Measurements from ENCODE around the gene USH2A. TPM values are rescaled to one million over a fixed set of nuclear protein-coding genes. Genes with fewer than 3 reads are reported as not detected.

USH2A gene
- total RNA-seq, 1 donor from 2014 or later, result not detected

DNA sequence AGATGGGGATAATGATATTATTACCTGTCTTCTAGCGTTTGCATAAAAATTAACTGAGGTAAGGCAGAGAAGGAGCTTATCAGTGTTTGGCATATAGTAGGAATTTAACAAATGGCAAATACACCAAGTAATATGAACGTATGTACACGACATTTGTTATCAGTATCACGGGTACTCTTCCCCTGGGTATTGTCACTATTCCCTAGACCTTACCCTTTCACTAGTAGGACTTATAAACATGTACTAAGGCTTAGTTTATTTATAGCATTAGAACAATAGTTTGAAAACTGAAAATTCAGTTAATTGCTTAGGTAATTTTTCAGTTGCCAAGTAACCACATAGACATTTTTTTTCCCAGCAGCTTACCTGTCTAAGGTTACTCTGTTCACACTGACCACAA lies 669.1 kb downstream of the USH2A start:
- intact Hi-C loops (cut with DNase I), result no loop called here
- no peak for ATAC-seq
- H3K9me3 ChIP-seq, result no peaks in the 10 kb centered on the region
- no peak for DNase-seq
- TF ChIP-seq, protein P1, sequence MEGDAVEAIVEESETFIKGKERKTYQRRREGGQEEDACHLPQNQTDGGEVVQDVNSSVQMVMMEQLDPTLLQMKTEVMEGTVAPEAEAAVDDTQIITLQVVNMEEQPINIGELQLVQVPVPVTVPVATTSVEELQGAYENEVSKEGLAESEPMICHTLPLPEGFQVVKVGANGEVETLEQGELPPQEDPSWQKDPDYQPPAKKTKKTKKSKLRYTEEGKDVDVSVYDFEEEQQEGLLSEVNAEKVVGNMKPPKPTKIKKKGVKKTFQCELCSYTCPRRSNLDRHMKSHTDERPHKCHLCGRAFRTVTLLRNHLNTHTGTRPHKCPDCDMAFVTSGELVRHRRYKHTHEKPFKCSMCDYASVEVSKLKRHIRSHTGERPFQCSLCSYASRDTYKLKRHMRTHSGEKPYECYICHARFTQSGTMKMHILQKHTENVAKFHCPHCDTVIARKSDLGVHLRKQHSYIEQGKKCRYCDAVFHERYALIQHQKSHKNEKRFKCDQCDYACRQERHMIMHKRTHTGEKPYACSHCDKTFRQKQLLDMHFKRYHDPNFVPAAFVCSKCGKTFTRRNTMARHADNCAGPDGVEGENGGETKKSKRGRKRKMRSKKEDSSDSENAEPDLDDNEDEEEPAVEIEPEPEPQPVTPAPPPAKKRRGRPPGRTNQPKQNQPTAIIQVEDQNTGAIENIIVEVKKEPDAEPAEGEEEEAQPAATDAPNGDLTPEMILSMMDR (IDR thresholded peaks at IDR 0.05), result no peak
- no peaks in the 10 kb centered on the region for H3K36me3 ChIP-seq
- no peaks in the 10 kb centered on the region for H3K27me3 ChIP-seq (ENCODE audit: low read depth)
- H3K4me3 ChIP-seq, result no peak overlapping the region
- H3K4me1 ChIP-seq, result no peaks in the 10 kb centered on the region
- H3K27ac ChIP-seq, result no peak overlapping the region

DNA sequence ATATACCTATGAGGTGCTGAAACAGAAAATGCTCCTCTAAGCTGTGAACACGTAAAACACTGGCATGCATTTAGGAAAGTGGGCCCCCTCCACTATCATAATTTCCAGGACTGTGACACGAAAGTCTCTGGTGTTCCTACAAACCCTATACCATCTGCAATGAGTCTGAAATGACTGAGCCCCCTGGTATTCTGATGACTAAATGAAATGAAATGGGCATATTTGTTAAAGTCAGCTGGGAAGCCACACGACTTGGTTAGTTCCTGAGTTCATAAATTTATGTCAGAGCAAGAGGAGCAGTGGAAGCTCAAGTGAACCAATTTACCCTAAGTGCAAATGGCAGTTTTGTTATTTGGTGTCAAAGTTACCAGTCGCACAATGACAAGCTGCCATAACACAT lies 673.8 kb downstream of the USH2A start:
- TF ChIP-seq, protein P1 (IDR thresholded peaks at IDR 0.05), result no peak
- ATAC-seq (no peak), DNase-seq (no peak)
- Histone ChIP-seq H3K4me3 (no peak overlapping the region), H3K27me3 (ENCODE audit: low read depth) (no peaks in the 10 kb centered on the region), H3K27ac (no peak overlapping the region), H3K9me3 (no peaks in the 10 kb centered on the region), H3K4me1 (no peaks in the 10 kb centered on the region), H3K36me3 (no peaks in the 10 kb centered on the region)
- intact Hi-C loops (cut with DNase I), result no loop called here

DNA sequence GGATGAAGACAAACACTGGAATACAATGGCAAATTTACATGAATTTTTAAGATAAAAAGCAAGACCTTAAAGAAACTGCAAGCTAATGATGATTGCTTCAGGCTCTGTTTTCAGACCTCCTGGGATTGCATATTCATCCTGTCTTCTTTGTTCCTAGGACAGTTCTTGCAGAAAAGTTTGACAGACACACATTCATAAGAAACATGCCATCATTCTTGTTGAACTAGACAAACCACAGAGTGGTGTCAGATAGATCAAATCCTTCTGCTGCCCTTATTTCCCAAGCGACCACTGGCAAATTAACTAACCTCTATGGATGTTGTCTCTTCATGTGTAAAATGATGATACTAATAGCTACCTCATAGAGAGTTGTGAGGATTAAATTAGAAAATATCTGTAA lies 674.8 kb downstream of the USH2A start:
- no peaks in the 10 kb centered on the region for H3K27me3 ChIP-seq (ENCODE audit: low read depth)
- DNase-seq (no peak), ATAC-seq (no peak)
- H3K9me3 ChIP-seq, result no peaks in the 10 kb centered on the region
- intact Hi-C loops (cut with DNase I), result no loop called here
- no peaks in the 10 kb centered on the region for H3K4me1 ChIP-seq
- TF ChIP-seq, protein P1 (IDR thresholded peaks at IDR 0.05), result no peak
- H3K27ac ChIP-seq, result no peak overlapping the region
- H3K36me3 ChIP-seq, result no peaks in the 10 kb centered on the region
- H3K4me3 ChIP-seq, result no peak overlapping the region

DNA sequence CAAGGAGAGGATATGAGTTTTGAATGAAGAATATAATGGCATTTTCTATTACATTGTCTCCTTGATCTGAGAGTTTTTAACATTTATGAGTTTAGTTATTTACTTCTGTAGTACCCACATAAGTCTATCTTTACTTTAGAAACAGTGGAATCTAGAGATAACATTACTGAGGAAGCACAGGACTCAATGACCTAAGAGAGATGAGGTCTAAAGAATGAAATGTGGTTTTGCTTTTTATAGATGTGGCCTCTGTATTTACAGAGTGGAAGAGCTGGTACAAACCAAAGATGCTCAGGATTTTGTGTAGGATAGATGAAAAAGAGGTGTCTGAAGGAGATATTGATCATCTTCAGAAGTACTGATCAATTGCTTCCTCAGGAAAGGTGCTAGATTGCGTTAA lies 678.8 kb downstream of the USH2A start:
- no peak for ATAC-seq
- no peak overlapping the region for H3K27ac ChIP-seq
- TF ChIP-seq, protein P1 (IDR thresholded peaks at IDR 0.05), result no peak
- DNase-seq, result no peak
- no peaks in the 10 kb centered on the region for H3K9me3 ChIP-seq
- H3K4me3 ChIP-seq, result no peak overlapping the region
- no peaks in the 10 kb centered on the region for H3K36me3 ChIP-seq
- intact Hi-C loops (cut with DNase I), result no loop called here
- no peaks in the 10 kb centered on the region for H3K4me1 ChIP-seq
- H3K27me3 ChIP-seq (ENCODE audit: low read depth), result no peaks in the 10 kb centered on the region

DNA sequence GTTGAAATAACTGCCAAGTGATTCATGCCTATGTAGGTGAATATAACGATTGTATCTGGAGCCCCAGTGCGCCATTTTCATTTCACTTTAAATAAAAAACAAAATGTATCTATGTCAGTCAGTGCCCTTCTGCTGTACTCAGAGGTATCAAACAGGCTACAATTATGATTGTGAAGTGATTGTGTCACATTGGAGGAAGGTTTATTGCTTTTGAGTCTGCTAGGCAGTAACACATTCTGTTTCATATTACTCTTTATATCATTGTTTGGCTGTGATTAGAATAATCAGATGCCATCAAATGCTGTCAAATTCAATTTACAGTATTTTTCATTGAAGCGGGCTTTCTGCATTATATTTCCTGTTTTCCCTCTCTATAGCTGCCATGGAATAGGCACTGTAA lies 684.2 kb downstream of the USH2A start:
- intact Hi-C loops (cut with DNase I), result no loop called here
- no peak for ATAC-seq
- TF ChIP-seq, protein P1 (IDR thresholded peaks at IDR 0.05), result no peak

DNA sequence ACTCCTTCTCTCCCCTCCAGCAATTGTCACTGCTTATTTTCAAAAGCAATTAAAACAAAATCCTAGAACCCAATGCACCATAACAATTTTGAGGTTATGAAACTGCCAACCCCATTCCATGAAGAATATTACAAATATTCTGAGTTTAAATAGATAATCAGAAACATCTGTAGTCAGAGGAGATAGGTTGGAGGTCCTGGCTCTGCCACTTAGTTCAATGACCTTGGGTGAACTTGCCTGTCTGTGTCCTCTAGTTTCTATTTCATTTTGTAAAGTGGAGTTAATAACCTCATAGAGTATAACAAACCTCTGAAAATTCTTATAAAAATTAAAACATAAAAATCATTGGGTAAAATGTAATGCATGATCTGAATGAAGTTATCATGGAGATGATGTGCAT lies 691.5 kb downstream of the USH2A start:
- ATAC-seq (no peak), DNase-seq (no peak)
- TF ChIP-seq, protein P1 (IDR thresholded peaks at IDR 0.05), result no peak
- no peak overlapping the region for H3K4me3 ChIP-seq
- no peaks in the 10 kb centered on the region for H3K36me3 ChIP-seq
- intact Hi-C loops (cut with DNase I), result no loop called here
- no peaks in the 10 kb centered on the region for H3K4me1 ChIP-seq
- no peaks in the 10 kb centered on the region for H3K9me3 ChIP-seq
- H3K27me3 ChIP-seq (ENCODE audit: low read depth), result no peaks in the 10 kb centered on the region
- H3K27ac ChIP-seq, result no peak overlapping the region

More for the DNA sequence above, 684.2 kb downstream of the USH2A start:
- Histone ChIP-seq H3K27ac (no peak overlapping the region), H3K4me1 (no peaks in the 10 kb centered on the region), H3K4me3 (no peak overlapping the region), H3K27me3 (ENCODE audit: low read depth) (no peaks in the 10 kb centered on the region), H3K9me3 (no peaks in the 10 kb centered on the region), H3K36me3 (no peaks in the 10 kb centered on the region)
- DNase-seq, result no peak

Data from lower lobe of right lung (tissue), 2 donors.